ENCODE data around the gene PLCH1. TPM values are rescaled to one million over a fixed set of nuclear protein-coding genes. Genes with fewer than 3 reads are reported as not detected.

The PLCH1 gene
- total and polyA plus RNA-seq, 2 experiments from 2014 or later, result 8.1 to 25.3 TPM

- H3K79me2 ChIP-seq (replicated peaks; ENCODE audit: insufficient read depth), result peaks cover 3% of the 10 kb centered on the region; the same call in 1 of the 2 replicates
- H3K27me3 ChIP-seq (ENCODE audit: insufficient read depth), result no peaks in the 10 kb centered on the region
- H3K27me3 Mint-ChIP-seq (ENCODE audit: insufficient read depth, low read depth, poor library complexity), result no peaks in the 10 kb centered on the region
- no peak overlapping the region for H3K4me3 Mint-ChIP-seq
- no peaks in the 10 kb centered on the region for H3K9me3 Mint-ChIP-seq
- peaks cover 22% of the 10 kb centered on the region for H3K4me1 Mint-ChIP-seq
- no peaks in the 10 kb centered on the region for H3K9me2 ChIP-seq (ENCODE audit: insufficient read depth)
- H3K4me1 ChIP-seq (ENCODE audit: insufficient read depth), result peaks cover 30% of the 10 kb centered on the region
- H4K20me1 ChIP-seq (replicated peaks; ENCODE audit: insufficient read depth), result no peaks in the 10 kb centered on the region
- DNase-seq (ENCODE audit: low spot score) (peak; percentile 20), ATAC-seq (peak; percentile 59)
- 0 out of 2 replicates have a peak overlapping the region, but pooled peaks have one; percentile 7 for H3K27ac Mint-ChIP-seq
- H3K27ac ChIP-seq (ENCODE audit: low read depth), result no peak overlapping the region
- H3K36me3 ChIP-seq (ENCODE audit: insufficient read depth), result no peaks in the 10 kb centered on the region
- no peak overlapping the region for H3K4me3 ChIP-seq
- peak overlapping the region; percentile 45; the same call in 1 of the 2 replicates for H3K4me2 ChIP-seq
- no peak for TF ChIP-seq NANOG (IDR thresholded peaks at IDR 0.05; ENCODE audit: borderline replicate concordance)
- no peak for TF ChIP-seq CREB1 (CRISPR knock-in tag; IDR thresholded peaks at IDR 0.05; ENCODE audit: low read depth)
- no peak for TF ChIP-seq STAT1 (IDR thresholded peaks at IDR 0.05; ENCODE audit: unreplicated experiment)
- no peak for TF ChIP-seq EZH2phosphoT487 (IDR thresholded peaks at IDR 0.05; ENCODE audit: unreplicated experiment)
- TF ChIP-seq EZH2 (IDR thresholded peaks at IDR 0.05; ENCODE audit: low read depth, unreplicated experiment), result no peak
- TF ChIP-seq, protein P1, sequence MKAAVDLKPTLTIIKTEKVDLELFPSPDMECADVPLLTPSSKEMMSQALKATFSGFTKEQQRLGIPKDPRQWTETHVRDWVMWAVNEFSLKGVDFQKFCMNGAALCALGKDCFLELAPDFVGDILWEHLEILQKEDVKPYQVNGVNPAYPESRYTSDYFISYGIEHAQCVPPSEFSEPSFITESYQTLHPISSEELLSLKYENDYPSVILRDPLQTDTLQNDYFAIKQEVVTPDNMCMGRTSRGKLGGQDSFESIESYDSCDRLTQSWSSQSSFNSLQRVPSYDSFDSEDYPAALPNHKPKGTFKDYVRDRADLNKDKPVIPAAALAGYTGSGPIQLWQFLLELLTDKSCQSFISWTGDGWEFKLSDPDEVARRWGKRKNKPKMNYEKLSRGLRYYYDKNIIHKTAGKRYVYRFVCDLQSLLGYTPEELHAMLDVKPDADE (IDR thresholded peaks at IDR 0.05), result no peak
- no peak for TF ChIP-seq CTCF (conservative IDR thresholded peaks at IDR 0.05; ENCODE audit: low read depth in 2 of 2)
- TF ChIP-seq POLR2AphosphoS5 (IDR thresholded peaks at IDR 0.05; ENCODE audit: low read depth), result no peak
- TF ChIP-seq ZNF462 (CRISPR knock-in tag; IDR thresholded peaks at IDR 0.05), result no peak
- no peaks in the 10 kb centered on the region for H3K36me3 Mint-ChIP-seq (ENCODE audit: low read depth)
- H2AFZ ChIP-seq, result no peak overlapping the region
- H3F3A ChIP-seq (replicated peaks; ENCODE audit: low read depth), result no peaks in the 10 kb centered on the region
These were observed 79.8 kb downstream of the PLCH1 start for GRCh38 chr3:155664925-155665695.
